ENCODE data around the gene FLACC1.

The FLACC1 gene

DNA sequence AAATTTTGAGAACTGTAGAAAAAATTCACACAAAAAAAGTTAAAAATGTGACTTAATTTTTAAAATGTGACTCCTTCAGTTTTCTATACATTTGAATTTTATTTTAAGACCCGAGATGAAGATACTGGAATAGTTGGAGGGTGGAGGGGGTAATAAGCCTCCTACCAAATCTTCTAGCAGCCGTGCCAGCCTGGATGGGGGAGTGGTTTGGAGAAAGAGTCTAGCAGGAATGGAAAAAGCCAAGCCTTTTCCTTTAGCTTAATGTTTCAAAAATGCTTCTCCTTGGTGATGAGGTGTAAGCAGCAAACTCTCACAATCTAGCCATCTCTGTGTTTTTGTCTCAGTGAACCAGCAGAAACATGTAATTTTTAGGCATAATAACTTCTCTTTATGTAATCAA lies 82.1 kb downstream of the FLACC1 start:
- no peak for DNase-seq

DNA sequence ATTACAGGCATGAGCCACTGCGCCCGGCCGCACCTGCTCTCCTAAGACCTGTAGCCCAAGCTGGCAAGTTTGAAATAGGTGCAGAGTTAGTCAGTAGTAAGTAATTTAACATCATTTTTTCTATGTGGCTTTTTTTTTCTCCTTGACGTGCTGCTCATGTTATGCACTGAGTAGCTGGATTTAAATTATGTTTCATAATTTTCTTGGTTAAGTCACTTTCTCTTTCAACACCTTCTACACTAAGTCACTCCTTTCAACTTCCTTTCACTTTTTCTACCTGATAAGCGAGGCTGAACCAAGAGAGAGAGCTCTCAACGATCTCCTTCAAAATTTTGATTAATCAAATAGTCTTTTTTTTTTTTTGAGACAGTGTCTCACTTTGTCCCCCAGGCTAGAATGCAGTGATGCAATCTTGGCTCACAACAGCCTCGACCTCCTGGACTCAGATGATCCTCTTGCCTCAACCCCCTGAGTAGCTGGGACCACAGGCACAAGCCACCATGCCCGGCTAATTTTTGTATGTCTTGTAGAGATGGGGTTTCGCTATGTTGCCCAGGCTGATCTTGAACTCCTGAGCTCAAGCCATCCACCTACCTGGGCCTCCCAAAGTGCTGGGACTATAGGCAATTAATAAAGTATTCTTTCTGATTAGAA lies 83.7 kb downstream of the FLACC1 start:
- no peak for DNase-seq

DNA sequence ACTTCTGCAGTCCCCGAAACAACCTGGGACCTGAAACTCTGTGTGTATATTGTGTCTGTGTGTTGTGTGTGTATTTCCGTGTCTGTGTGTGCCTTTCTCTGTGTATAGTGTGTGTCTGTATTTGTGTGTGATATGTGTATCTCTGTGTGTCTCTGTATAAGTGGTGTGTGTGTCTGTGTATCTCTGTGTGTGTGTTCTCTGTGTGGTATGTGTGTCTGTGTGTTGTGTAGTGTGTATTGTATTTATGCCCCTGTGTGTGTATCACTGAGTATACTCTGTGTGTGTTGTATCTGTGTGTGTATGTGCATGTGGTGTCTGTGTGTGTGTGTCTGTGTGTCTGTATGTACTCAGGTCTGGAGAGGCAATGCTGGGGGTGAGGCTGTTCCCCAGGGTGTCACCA lies 85.2 kb downstream of the FLACC1 start:
- no peak for DNase-seq

DNA sequence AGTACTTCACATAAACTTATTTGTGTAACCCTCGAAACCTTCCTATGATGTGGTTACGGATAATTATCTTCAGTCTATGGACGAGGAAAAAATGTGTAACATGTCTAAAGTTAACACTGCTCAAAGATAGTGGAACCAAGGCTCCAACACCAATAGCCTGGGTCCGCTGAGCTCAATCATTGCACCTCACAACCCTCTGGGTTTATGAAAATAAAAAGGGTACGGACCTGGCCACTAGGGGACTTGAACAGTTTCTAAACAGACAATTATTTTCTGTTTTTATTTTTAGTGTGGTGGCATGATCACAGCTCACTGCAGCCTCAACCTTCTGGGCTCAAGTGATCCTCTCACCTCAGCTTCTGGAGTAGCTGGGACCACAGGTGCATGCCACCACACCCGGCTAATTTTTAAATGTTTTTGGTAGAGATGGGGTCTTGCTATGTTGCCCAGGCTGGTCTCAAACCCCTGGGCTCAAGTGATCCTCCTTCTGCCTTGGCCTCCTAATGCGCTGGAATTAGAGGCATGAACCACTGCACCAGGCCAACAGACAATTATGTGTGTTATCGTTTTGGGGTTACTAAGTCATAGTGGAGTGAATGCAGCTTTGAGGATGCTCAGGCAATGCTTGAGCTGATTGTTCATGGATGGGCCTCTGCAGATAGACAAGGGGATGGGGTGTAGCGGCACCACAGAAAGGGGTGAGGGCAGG lies 86.7 kb downstream of the FLACC1 start:
- DNase-seq: no peak

DNA sequence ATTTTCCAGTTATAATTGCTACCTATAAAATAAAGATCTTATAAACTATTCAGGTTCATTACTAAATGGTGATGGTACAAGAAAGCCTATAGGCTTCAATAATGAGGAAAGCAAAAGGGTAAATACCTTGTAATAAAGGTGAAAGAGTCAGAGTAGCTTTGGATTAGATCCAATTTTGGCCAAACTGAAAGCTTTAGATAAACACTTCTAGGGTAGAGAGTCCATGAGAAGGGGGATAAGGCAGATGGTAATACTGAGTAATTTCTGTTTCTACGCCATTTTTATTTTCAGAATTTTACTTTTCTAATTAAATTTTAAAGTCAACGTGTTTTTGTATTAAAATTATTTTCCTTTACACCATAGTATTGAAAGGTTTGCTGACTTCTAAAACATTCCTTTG lies 87.4 kb downstream of the FLACC1 start:
- no peak for DNase-seq

DNA sequence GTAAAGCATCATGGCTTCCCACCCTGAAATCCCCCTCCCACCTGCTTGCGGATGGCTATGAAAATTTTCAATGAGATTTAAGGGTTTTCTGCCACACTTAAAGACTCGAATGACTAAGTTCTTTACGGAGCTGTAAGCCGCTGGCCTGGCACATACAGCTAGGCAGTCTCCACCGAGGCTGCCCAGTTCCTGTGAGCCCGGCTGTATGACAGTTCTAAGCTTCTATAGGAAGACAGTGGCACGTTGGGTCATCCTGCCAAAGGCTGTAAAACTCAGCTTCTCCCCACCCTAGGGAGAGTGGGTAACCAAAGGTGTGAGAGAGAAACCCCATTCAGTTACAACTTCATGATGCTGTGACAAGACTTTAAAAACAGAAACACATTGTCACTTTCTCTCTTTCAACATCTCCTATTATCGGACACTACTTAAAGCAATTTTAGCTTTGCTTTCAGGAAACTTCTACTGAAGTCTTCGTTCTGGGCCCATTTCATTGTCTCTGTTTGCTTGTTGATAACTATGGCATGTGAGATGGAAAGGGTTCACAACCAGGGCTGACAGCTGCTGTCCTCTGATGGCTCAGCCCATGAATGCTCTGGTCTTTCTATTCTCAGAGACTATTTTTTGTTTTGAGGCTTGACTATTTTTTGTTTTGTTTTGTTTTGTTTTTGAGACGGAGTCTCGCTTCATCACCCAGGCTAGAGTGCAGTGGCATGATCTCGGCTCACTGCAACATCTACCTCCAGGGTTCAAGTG lies 89.7 kb downstream of the FLACC1 start:
- DNase-seq: no peak

DNA sequence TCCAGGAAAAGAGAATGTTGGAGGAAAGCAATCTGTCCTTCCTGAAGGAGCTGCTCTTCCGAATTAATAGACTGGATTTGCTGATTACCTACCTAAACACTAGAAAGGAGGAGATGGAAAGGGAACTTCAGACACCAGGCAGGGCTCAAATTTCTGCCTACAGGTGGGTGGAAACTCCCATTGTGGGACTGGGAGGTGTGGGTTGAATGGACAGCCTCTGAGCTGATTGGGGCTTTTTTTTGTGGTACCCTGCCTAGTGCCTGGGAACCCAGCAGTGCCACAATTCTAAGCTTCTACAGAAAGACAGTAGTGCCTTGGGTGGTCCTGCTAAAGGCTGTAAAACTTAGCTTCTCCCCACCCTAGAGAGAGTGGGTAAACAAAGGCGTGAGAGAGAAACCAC lies 90.5 kb downstream of the FLACC1 start:
- no peak for DNase-seq

DNA sequence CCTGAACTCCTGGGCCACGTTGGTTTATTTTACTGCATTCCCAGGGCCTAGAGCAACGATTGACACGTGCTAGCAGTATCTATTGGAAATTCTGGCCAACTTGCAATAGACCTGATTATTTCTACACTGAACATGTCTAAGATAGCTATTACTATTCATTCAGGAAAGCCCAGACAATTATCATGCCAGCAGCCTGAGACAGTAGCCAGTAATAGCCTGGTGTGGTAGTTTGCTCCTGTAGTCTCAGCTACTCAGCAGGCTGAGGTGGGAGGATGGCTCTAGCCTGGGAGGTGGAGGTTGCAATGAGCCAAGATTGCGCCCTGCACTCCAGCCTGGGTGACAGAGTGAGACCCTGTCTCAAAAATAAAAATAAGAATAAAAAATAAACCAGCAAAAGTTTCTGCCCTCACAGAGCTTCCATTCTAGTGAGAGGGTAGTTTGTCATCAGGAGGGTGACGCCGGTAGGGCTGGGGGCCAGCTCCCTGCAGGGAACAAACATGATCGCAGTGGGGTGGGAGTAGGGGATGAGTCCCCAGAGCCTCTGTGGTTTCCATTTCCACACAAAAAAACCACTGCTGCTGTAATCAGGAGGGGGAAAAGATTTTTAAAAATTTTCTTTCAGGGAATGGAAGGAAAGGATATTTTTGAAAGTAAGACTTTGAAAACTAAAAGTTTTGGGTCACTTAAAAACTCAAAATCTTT lies 92.5 kb downstream of the FLACC1 start:
- no peak for DNase-seq

DNA sequence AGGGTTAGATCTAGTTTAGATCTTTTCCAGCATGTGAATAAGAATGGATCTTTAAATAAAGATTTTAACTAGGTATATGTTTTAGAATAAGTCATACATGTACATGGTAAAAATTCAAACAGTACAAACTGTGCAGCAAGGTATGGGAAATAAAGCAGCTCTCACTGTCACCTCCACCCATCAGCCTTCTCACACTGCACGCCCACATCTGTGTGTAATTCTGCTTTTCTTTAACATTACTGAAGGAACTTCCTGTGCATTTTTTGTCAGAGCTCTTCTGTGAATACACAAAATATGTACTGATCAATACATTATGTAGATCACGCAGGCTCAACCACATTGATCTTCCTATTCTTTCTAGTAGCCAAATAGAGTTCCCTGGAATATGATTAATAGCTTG lies 93.4 kb downstream of the FLACC1 start:
- DNase-seq: no peak

DNA sequence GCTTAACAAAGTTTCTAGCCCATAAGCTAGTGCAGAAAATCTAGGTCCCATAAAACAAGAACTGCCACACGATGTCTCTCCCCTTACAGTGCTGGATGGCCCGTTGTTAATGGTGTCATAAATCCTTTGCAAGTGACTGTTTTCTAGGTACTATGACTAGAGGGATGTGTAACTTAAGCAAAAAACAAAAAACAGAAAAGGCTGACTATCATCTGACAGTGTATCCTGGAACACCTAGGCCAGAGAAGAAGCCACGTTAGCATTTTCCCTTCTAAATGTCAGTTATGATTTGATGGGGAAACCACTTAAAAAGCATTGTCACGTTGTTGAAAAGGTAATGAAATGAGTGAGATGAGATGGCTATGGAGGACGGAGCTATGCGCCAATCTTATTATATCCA lies 94.4 kb downstream of the FLACC1 start:
- no peak for DNase-seq

DNA sequence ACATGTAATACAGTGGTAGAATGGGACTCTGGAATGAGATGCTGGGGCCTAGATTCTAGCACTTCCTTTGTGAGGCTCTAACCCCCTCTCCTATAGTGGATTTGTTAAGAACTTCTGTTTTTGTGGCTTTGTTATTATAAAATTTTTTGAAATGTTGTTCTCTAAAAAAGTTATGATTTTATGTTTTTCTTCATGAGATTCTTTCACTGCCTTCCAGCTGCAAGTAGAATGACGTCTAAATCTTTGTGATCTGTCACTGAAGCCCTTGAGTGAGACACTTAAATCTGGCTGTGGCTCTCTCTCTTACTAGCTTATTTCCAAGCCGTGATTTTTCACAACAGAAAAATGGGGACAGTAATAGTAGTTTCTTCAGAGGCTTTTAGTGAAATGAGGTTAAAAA lies 95.2 kb downstream of the FLACC1 start:
- no peak for DNase-seq

DNA sequence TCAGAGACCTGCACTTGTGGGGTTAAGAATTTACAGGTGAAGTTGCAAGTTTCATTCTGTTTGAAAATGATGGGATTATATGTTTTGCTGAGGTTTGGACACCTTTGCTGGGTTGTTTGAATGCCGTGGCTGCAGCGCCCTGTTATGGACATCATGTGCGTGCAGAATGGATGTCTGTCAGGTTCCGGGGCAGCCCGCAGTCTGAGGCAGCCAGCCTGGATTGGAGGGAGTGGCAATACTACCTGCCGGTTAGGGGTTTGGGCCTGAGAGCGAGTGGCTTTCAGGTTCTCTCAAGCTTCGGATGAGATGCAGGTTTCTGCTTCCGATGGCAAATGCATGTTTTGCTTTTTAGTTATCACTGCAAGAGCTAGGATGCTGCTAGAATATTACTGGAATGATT lies 95.7 kb downstream of the FLACC1 start:
- DNase-seq: no peak

DNA sequence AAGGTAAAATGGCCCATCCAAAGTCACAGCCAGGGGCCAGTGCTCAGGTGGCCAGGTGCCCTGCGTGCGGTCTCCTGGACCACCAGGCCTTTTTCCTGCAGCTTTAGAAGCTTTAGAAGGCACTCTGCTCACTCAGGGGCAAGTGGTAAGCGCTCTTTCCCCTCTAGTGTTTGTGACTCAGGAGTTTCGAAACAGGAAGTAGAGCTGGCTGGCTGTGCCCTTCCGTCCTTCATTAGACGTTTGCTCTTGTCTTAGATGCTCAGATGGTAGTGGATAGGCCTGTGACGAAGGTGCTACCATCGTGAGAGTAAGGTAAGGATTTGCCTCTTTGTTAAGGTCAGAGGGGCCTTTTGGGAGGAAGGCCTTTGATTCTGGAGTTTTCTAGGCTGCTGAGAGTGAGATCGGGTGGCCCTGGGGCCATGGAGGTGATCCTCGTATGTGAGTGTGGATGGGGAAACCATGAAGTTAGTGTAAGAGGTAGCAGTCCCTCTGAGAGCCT lies 96.8 kb downstream of the FLACC1 start, which contains the start of gene CASP8:
Gene CASP8, plus strand, starts transcription at position 235 of the 499 bp plus-strand sequence. CDS start 5,951 bp downstream, outside the sequence.
- DNase-seq: no peak

DNA sequence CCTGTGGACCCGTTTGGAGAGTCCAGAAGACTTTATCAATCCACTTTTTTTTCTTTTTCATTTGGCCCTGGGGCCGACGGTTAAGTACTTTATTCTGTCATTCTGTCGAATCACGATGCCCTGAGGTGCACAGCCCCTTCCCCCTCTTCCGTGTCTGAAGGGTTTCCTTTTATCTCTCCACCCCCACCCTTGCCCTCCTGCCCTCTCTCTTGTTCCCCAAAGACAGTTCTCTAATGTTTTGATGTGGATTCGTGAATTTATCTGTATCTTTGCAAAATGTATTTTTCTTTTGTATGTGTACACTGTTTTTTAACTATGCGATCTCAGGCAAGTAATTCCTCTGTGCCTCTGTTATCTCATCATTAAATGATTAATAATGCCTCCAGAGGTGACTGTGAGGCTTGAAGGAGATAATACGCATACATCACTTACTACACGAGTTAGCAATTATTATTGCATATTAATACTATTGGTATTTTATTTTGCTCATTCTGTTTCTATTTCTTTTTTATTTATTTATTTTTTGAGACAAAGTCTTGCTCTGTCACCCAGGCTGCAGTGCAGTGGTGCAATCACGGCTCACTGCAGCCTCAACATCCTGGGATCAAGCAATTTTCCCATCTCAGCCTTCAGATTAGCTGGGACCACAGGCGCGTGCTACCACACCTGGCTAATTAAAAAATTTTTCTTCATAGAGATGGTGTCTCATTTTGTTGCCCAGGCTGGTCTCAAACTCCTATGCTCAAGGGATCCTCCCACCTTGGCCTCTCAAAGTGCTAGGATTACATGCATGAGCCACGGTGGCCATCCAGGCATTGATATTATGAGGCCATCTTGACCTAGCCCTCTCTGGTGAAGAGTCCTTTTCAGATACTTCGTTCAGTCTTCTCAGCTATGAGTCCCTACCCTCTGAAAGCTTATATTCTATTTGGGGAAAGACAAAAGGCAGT lies 98.2 kb downstream of the FLACC1 start:
- DNase-seq: no peak

DNA sequence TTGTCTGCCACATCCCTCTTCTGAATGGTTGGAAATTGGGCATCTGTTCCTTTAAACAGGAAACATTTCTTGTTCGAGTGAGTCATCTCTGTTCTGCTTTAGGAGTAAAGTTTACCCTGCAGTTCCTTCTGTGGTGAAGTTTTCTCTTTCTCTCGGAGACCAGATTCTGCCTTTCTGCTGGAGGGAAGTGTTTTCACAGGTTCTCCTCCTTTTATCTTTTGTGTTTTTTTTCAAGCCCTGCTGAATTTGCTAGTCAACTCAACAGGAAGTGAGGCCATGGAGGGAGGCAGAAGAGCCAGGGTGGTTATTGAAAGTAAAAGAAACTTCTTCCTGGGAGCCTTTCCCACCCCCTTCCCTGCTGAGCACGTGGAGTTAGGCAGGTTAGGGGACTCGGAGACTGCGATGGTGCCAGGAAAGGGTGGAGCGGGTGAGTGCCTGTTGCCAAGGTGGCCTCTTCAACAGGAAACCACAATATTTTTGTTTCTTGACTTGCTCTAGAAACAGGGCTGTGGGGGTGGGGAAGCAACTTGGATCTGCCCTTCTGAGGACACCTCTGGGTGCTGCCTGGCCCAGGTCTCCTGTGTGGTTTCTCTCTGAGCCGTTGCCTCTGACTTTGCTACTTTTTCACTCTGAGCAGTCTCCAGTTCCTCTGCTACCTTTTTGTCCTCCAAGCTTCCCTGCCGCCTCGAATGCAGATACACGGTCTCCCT lies 99.0 kb downstream of the FLACC1 start:
- DNase-seq: no peak

DNA sequence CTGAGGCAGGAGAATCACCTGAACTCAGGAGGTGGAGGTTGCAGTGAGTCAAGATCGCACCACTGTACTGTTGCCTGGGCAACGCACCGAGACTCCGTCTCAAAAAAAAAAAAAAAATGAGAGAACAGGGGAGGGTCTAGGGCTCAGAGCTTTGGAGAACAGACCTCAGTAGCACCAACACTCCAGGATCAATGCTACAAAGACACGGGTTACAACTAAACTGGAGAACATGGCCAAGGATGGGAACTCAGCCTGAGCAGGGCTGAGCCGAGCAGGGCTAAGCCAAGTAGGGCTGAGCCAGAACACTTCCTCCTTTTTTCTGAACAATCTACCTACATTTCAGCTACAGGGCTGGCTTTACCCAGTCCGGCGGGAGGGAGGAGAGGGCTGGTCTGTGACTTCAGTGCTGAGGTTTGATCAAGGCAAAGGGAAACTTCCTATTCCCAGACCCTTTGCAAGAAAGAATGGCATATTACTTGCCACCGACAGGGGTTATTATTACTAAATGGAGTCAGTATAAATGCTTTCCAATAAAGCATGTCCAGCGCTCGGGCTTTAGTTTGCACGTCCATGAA lies 99.7 kb downstream of the FLACC1 start:
- DNase-seq: no peak

DNA sequence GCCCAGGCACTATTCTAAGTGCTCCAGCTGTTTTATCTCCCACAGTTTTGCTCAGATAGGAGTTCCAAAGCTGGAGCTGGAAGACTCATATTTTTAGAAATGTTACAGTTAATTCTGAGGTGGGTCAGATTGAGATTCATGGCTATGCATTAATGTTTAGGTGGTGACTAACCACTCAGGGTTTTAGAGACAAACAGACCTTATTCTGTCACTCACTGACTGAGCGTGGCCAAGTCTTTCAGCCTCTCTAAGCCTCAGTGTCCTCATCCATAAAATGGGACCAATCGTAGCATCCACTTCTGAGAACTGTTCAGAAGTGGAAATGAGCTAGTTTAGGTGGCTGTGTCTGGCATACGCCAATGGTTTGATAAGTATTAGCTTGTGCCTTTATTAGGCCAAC lies 101.1 kb downstream of the FLACC1 start:
- no peak for DNase-seq

DNA sequence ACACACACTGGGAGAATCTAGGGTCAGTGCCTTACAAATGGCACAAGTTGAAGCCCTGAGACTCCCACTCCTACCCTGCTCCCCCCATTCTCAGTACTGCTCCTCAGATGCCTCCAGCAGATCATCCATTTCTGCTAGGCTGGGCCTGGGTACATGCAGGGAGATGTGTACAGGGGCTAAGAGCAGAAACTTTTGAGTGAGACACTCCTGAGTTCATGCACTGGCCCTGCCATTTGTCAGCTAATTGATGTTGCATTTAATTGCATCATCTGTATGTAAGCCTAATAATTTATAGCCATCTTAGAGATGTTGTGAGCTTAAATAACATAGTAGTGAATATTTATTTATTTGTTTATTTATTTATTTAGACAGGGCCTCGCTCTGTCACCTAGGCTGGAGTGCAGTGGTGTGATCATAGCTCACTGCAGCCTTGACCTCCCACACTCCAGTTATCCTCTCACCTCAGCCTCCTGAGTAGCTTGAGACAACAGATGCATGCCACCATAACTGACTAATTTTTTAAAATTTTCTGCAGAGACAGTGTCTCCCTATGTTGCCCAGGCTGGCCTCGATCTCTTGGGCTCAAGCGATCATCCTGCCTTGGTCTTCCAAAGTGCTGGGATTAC lies 101.6 kb downstream of the FLACC1 start:
- no peak for DNase-seq

DNA sequence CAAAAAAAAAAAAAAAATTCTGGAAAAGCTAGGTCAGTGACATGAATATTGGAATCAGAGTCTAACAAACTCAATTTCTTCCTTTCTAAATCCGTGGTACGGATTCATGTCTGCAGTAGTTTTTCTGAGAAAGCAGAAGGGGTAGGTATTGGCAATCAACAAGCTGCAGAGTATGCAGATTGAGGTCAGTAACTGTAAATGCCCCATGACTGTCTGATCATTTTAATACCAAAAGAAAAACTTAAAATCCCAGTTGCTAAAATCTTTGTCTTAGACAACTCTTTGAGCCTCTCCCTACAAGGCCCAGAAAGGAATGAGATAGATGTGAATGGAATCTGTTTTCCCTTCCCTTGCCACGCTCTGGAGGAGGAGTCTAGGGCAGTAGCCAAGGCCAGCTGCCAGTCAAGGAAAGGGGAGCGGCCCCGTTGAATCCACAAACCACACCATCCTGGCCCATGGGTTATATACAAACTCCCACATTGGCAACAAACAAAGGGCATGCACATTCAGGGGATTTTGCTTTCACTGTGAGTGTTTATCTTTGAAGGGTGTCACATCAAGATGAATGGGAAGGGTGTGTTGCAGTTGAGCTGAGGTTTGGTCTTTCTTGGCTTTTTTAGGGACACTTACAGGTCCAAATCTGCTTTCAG lies 102.9 kb downstream of the FLACC1 start:
- DNase-seq: no peak

DNA sequence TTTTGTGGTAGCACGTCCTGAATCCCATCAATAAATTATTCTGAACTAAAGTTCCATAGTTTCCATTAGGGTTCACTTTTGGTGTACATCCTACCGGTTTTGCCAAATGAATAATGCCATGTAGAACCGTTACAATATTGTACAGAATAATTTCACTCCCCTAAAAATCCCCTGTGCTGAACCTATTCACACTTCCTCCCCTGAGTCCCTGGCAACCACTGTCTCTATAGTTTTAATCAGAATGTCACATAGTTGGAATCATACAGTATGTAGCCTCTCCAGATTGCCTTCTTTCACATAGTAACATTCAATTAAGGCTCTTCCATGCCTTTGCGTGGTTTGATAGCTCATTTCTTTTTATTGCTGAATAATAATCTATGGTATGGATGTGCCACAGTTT lies 106.4 kb downstream of the FLACC1 start:
- DNase-seq: no peak
